ENCODE data around the gene KATNB1.
"Not testable (repeated sequence)": the region's sequence is repeated elsewhere in the genome, so short reads cannot be mapped to it uniquely, and the experiment has no call there.

The KATNB1 gene

DNA sequence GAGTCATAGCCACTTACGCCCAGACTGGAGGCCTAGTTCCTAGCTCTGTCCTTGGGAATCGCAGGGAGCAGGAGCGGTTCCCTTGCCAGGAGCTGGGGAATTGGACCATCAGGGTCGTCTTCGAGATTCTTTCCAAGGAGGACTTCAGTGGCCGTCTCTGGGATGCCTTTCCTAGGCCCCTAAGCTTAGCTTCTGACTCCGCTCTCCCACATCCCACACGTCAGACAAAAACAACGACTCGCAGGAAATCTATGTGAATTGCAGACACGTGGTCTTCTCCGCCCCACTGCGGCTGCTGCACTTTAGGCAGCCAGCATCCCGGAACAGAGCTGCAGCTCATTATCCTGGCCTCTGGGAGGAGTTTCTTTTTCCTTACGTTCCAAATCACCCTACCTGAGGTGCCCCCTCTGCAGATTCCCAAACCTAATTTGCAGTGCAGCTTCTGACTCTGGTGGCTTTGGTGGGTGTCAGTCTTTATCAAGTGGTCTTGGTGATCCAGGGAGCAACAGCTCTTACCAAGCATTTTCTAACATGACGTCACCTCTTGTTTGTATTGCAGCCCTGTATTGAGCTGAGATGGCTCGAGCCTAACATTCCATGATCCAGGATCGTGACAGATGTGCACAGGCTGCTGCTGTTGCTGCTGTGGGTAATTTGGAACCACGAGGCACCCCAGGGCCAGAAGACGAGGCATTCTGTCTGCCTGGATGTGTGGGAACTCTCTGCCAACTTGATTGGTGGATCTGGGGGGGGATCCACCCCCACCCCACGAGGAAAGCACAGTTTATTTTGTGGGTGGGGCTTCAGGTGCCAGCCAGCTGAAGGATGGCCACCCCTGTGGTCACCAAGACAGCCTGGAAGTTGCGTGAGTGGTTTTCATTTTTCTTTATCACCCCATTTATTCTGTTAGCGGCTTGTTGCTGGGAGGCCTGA lies 1.1 kb downstream of the KATNB1 start:
- H3K4me1 Mint-ChIP-seq = peaks cover 16 to 19% of the 10 kb centered on the region in 2 donors
- no peak for DNase-seq
- no peak for ATAC-seq (replicated peaks)
- peaks cover 18 to 19% of the 10 kb centered on the region in 2 donors for H3K36me3 Mint-ChIP-seq
- H3K27me3 Mint-ChIP-seq = no peaks in the 10 kb centered on the region
- peak overlapping the region; percentile 97 for H3K27ac Mint-ChIP-seq
- peak overlapping the region; percentile 95 to 98 for H3K4me3 Mint-ChIP-seq
- peaks cover 9 to 10% of the 10 kb centered on the region in 2 donors for H3K9me3 Mint-ChIP-seq

DNA sequence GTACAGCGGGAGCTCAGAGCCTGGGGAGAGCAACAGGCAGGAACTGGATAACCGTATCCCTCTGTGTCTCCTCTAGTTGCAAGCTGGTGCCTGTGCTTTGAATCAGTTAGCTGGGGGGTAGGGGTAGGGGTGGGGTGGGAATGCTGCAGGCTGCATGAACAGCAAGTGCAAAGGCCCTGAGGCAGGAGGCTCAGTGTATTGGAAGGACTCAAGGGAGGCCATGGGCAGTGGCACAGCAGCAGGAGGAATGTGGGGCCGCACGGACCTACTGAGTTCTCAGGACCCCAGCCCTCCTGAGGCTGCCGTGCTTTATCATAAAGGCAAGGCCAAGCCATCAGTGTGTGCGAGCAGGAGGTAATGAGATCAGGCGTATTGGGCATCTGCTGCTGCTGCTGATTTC lies 3.3 kb downstream of the KATNB1 start:
- Mint-ChIP-seq H3K27ac (no peak overlapping the region), H3K36me3 (peaks cover 8 to 9% of the 10 kb centered on the region in 2 donors), H3K27me3 (no peaks in the 10 kb centered on the region), H3K4me3 (no peak overlapping the region), H3K9me3 (no peaks in the 10 kb centered on the region), H3K4me1 (peaks cover 15 to 16% of the 10 kb centered on the region in 2 donors)
- no peak for ATAC-seq (replicated peaks)
- DNase-seq = no peak

DNA sequence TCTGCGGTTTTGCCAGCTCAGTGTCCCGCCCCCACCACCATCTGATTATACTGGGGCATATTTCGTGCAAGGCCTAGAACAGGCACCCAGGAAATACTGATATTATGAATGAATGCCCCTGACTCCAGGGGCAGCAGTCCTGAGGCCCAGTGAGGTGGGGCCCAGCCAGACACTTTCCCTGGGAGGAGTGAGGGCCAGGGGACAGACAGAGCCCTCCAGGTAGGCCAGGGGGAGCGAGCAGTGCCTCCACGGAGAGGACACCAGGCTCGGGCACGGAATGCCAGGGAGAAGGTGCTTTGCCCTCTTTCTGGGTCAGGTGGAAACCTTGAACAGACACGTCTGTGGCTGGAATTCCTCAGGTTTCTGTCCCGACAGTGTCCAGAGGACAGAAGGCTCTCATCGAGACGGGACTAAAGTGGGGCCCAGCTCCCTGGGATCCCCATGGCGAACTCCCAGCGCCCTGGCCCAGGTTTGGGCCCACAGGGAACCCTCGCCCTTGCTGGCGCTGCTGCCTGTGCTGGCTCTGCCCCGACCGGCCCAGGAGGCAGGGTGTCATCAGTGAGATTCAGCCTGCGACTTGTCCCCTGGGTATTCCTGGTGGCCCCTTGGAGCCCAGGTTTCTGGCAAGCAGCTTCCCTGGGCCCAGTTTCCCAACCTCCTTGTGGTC lies 4.3 kb downstream of the KATNB1 start:
- H3K27me3 Mint-ChIP-seq = no peaks in the 10 kb centered on the region
- H3K4me1 Mint-ChIP-seq = peaks cover 15 to 16% of the 10 kb centered on the region in 2 donors
- no peak overlapping the region for H3K27ac Mint-ChIP-seq
- H3K4me3 Mint-ChIP-seq = no peak overlapping the region
- DNase-seq (no peak), ATAC-seq (replicated peaks) (no peak)
- peaks cover 8 to 12% of the 10 kb centered on the region in 2 donors for H3K36me3 Mint-ChIP-seq
- H3K9me3 Mint-ChIP-seq = no peaks in the 10 kb centered on the region

DNA sequence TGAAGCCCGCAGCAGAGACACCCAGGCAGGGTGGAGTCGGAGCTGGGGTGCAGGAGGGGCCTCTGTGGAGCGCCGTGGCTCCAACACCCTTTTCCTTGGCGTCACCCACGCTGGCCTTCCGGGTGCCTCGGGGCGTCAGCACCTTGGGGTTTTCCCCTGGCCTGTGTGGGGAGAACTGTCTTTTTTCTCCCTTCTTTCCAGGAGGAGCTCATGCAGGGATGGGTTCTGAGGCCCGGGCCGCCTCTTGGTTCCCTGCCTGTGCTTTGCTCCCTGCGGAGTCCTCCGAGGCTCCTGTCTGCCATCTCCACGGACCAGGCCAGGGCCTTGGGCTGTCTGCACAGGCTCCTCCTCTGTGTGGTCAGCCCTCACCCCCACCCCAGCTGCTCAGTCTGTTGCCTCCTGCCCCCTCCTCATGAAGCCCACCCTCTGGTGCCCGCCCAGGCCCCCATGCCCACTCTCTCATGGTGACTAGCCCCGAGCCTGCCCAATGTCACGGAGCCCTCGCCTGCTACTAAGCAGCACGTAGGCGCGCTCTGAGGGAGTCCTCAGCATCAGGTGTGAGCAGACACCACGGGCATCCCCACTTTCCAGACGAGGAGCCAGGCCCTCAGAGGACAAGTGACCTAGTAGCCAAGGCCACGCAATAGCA lies 5.0 kb downstream of the KATNB1 start:
- no peak for ATAC-seq (replicated peaks)
- Mint-ChIP-seq H3K4me1 (peaks cover 13 to 15% of the 10 kb centered on the region in 2 donors), H3K9me3 (no peaks in the 10 kb centered on the region), H3K27me3 (no peaks in the 10 kb centered on the region), H3K4me3 (no peak overlapping the region), H3K36me3 (peaks cover 7 to 11% of the 10 kb centered on the region in 2 donors), H3K27ac (no peak overlapping the region)
- DNase-seq = no peak

DNA sequence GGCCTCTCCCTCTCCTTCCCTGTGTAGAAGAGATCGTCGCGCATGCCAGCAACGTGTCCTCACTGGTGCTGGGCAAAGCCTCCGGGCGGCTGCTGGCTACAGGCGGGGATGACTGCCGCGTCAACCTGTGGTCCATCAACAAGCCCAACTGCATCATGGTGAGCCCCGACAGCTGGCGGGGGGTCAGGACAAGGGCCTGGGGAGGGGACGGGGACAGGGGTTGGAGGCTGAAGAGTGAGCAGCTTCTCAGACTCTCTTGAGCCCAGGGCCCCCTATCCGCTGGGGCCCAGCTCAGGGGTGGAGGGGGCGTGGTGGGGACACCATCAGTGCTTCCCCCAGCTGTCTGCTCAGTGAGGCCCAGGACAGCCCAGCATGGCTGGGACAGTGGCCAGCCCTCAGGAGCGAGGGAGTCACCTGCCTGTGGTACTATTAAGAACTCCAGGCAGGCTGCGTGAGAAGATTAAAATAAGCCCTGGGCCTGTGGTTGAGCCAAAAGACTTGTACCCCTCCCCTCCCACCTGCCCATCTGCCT lies 6.2 kb downstream of the KATNB1 start:
- Mint-ChIP-seq H3K36me3 (peaks cover 5 to 11% of the 10 kb centered on the region in 2 donors), H3K4me3 (no peak overlapping the region), H3K27ac (no peak overlapping the region), H3K4me1 (peaks cover 3 to 5% of the 10 kb centered on the region in 2 donors), H3K27me3 (no peaks in the 10 kb centered on the region), H3K9me3 (no peaks in the 10 kb centered on the region)
- no peak for DNase-seq
- ATAC-seq (replicated peaks) = no peak

DNA sequence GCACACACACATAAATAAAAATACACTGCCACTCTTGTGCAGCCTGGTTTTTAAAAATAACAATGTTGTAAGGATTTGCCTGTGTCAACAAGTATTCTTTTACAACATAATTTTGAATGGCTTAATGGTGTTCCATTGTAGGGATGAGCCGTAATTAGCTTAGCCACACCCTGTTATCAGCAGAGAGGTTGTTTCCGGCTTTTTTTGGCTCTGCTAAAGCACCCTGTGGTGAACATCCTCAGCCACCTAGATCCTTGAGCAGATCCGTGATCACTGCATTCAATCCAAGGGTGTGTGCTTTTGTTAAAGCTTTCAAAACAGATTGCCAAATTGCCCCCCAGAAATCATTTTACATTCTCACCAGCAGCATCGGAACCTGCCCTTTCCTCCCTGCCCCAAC lies 7.0 kb downstream of the KATNB1 start:
- Mint-ChIP-seq H3K36me3 (peaks cover 9 to 11% of the 10 kb centered on the region in 2 donors), H3K9me3 (no peaks in the 10 kb centered on the region)
- ATAC-seq (replicated peaks) = no peak

DNA sequence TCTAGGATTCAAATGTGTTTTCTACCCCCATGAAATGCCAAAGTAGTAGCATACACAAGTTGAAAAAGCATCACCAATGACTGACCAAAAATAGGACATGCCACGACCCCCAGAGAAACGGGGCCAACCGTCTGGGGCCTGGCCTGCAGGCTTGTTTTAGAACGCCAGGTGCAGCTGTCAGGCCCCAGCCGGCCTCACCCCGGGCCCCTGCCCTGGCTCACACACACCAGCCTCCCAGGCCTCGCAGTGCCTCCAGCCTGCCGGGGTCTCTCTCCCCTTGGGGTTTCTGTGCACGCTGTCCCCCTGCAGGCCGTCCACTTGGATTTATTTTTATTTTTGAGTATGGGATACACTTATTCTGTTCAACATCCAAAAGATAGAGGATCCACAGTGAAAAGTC lies 7.9 kb downstream of the KATNB1 start:
- Mint-ChIP-seq H3K9me3 (no peaks in the 10 kb centered on the region), H3K4me3 (no peak overlapping the region), H3K36me3 (peaks cover 9 to 11% of the 10 kb centered on the region in 2 donors), H3K27ac (no peak overlapping the region), H3K4me1 (peaks cover 0 to 1% of the 10 kb centered on the region in 2 donors), H3K27me3 (no peaks in the 10 kb centered on the region)
- no peak for DNase-seq
- ATAC-seq (replicated peaks) = no peak

More for the DNA sequence above, 7.0 kb downstream of the KATNB1 start:
- H3K4me1 Mint-ChIP-seq = peaks cover 0 to 1% of the 10 kb centered on the region in 2 donors
- no peak for DNase-seq
- H3K4me3 Mint-ChIP-seq = no peak overlapping the region
- no peaks in the 10 kb centered on the region for H3K27me3 Mint-ChIP-seq
- H3K27ac Mint-ChIP-seq = no peak overlapping the region

DNA sequence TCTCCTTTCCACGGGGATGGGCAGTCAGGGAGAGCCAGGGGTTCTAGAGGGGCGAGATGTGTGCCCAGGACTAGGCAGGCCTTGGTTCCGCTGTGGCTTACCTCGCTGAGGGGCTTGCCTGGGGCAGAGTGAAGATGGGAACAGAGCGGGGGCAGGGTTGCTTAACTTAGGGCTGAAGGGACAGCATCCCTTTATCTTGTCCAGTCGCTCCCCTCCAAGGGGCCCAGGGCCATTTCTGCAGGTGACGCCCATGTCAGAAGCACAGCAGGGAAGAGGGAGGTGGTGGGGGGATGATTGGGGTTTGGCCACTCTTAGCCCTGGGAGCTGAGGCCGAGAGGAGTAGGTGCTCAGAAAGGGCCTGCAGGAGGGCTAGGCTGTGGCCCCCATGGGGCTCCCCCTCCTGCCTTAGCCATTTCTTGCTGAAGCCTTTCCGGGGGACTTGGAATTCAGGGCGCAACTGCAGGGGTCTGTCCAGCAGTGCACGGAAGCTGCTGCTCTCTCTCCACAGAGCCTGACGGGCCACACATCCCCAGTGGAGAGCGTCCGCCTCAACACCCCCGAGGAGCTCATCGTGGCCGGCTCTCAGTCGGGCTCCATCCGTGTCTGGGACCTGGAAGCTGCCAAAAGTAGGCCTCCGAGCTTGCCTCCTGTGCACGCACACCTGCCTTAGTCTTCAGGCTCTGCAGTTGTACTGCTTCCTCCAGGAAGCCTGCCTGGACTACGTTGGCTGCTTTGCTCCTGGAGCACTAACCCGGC lies 8.5 kb downstream of the KATNB1 start:
- Mint-ChIP-seq H3K36me3 (peaks cover 9 to 11% of the 10 kb centered on the region in 2 donors), H3K4me3 (no peak overlapping the region), H3K4me1 (no peaks in the 10 kb centered on the region), H3K27ac (no peak overlapping the region), H3K27me3 (no peaks in the 10 kb centered on the region), H3K9me3 (no peaks in the 10 kb centered on the region)
- DNase-seq (no peak), ATAC-seq (replicated peaks) (no peak)

DNA sequence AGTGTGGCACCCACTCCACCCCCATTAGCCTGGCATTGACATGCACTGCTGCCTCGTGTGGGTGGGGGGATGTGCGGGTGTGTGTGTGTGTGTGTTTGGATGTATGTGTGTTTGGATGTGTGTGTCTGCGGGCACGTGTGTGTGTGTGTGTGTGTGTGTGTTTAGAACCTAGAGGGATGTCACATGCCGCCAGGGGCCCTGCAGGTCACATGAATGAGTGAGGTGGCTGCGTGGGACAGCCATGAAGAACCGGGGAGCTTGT lies 9.0 kb downstream of the KATNB1 start:
- Mint-ChIP-seq H3K27ac (no peak overlapping the region), H3K9me3 (no peaks in the 10 kb centered on the region), H3K4me3 (no peak overlapping the region), H3K4me1 (no peaks in the 10 kb centered on the region), H3K27me3 (no peaks in the 10 kb centered on the region), H3K36me3 (peaks cover 9 to 11% of the 10 kb centered on the region in 2 donors)
- ATAC-seq (replicated peaks) (no peak), DNase-seq (no peak)

DNA sequence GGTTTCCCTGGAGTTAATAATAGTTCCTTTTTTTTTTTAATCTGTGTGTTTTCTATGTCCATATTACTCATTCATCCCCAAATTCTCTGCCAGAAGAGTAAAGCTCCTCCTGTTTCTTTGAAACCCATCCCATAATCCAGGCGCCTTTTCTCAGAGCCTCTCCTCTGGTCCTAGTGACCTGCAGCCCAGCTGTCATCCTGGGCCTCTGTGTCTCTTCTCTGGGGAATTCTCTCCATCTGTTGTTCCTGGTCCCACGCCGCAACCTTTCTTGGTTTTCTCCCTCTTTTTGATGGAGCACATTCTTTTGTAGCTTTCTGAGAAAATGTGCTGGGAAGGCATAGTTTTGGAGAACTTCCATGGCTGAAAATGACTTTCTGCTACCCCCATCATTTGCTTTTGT lies 10.2 kb downstream of the KATNB1 start:
- no peak for DNase-seq
- no peaks in the 10 kb centered on the region for H3K4me1 Mint-ChIP-seq
- H3K36me3 Mint-ChIP-seq = peaks cover 13 to 14% of the 10 kb centered on the region in 2 donors
- H3K4me3 Mint-ChIP-seq = no peak overlapping the region
- H3K27me3 Mint-ChIP-seq = no peaks in the 10 kb centered on the region
- no peak for ATAC-seq (replicated peaks)
- H3K9me3 Mint-ChIP-seq = no peaks in the 10 kb centered on the region
- no peak overlapping the region for H3K27ac Mint-ChIP-seq

DNA sequence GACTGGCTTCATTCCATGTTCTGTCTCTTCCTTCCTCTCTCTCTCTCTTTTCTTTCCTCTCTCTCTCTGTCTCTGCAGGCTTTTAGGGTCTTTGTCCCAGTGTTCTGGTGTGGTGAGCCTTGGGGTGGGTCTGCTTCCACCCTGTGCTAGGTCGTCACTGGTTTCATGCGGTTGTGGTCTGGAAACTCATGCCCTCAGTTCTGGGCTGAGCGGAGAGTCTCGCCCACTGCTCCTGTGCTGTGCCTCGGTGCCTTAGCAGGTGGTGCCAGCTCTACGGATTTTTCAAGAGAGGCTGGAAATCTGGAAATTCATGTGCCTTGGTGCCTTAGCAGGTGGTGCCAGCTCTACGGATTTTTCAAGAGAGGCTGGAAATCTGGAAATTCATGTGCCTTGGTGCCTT lies 10.7 kb downstream of the KATNB1 start:
- not testable (repeated sequence) for DNase-seq; H3K4me1 Mint-ChIP-seq; H3K27me3 Mint-ChIP-seq; ATAC-seq (replicated peaks); H3K4me3 Mint-ChIP-seq; H3K27ac Mint-ChIP-seq; H3K9me3 Mint-ChIP-seq
- H3K36me3 Mint-ChIP-seq = peaks cover 11 to 13% of the 10 kb centered on the region in 2 donors

DNA sequence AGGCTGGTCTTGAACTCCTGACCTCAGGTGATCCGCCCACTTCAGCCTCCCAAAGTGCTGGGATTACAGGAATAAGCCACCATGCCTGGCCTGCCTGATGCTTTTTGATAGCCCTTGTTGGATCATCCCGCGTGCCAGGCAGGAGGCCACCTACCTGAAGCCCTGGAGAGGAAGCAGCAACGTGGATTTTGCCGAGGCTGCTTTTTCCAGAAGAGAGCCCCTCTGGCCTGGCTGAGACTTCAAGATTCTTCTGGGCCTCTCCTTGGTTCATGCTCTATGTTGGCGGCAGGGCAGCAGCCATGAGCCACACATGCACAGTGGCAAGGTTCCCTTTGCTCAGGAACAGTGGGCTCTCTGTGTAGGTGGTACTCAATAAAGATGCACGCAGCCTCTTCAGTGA lies 11.5 kb downstream of the KATNB1 start:
- ATAC-seq (replicated peaks) = no peak
- Mint-ChIP-seq H3K4me1 (no peaks in the 10 kb centered on the region), H3K27me3 (no peaks in the 10 kb centered on the region), H3K36me3 (peaks cover 7 to 16% of the 10 kb centered on the region in 2 donors), H3K9me3 (no peaks in the 10 kb centered on the region), H3K4me3 (no peak overlapping the region), H3K27ac (no peak overlapping the region)
- no peak for DNase-seq

DNA sequence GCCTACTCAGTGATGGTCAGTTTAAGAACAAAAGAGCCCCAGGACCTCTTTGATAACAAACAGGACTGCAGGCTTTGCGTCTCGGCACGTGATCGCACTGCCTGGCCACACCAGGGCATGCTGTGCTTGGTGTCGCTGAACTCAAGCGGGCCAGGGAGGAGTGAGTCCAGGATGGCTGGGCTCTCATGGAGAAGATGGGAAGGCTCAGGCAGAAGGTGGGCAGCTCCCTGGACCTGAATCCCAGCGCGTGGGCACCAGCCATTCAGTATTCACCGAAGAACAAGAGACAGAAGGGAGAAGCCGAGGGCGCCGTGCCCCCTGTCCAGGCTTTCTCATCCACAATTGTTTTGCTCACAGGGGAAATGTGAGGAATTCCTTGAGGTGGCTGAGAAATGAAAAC lies 11.9 kb downstream of the KATNB1 start:
- Mint-ChIP-seq H3K27ac (no peak overlapping the region), H3K4me3 (no peak overlapping the region), H3K27me3 (no peaks in the 10 kb centered on the region), H3K9me3 (no peaks in the 10 kb centered on the region), H3K4me1 (no peaks in the 10 kb centered on the region), H3K36me3 (peaks cover 7 to 19% of the 10 kb centered on the region in 2 donors)
- ATAC-seq (replicated peaks) (no peak), DNase-seq (no peak)

DNA sequence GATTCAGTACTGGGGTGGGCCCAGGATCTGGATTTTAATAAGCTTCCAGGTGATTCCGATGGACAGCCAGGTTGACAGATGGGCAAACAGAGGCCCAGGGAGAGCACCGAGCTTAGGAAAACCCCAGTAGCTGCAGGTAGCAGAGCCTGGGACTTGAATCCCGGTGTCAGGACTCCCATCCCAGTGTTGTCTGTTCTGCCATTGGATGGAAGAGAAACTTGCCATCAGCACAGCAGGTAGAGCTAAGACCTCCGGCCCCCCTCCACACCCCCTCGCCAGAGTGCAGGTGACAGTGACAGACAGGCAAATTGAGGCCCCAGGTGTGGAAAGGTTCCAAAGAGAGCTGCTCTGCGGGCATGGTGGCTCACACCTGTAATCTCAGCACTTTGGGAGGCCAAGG lies 12.4 kb downstream of the KATNB1 start:
- Mint-ChIP-seq H3K4me3 (no peak overlapping the region), H3K36me3 (peaks cover 6 to 19% of the 10 kb centered on the region in 2 donors), H3K27me3 (no peaks in the 10 kb centered on the region), H3K4me1 (no peaks in the 10 kb centered on the region), H3K9me3 (no peaks in the 10 kb centered on the region), H3K27ac (no peak overlapping the region)
- no peak for ATAC-seq (replicated peaks)
- DNase-seq = no peak

All from stimulated activated naive B cell treated with anti-CD40 and anti-IgM and Interleukin-4, amounts not matched to agents 10 μg/mL and 1 μg/mL and 100 μg/mL, for 72 hours (primary cell).